Ishikawa (cell line): ENCODE data around the gene ZSWIM5.

Experiments
- CEBPB ChIP-seq: IDR thresholded peaks from 2 replicates; pipeline ENCODE4 v1.6.1; 2012
- CREB1 ChIP-seq: IDR thresholded peaks from 2 replicates; pipeline ENCODE4 v1.6.1; 2012; ENCODE audit warnings: low read depth
- EGR1 ChIP-seq: IDR thresholded peaks from 2 replicates; pipeline ENCODE4 v1.6.1; 2012
- EP300 ChIP-seq: IDR thresholded peaks from 2 replicates; pipeline ENCODE4 v1.6.1; 2012; ENCODE audit warnings: borderline replicate concordance
- FOXM1 ChIP-seq: IDR thresholded peaks from 2 replicates; pipeline ENCODE4 v1.6.1; 2012; ENCODE audit warnings: low read depth, borderline replicate concordance
- MAX ChIP-seq: IDR thresholded peaks from 2 replicates; pipeline ENCODE4 v1.6.1; 2012
- NFIC ChIP-seq: IDR thresholded peaks from 2 replicates; pipeline ENCODE4 v1.6.1; 2012
- RAD21 ChIP-seq: IDR thresholded peaks from 2 replicates; pipeline ENCODE4 v1.6.1; 2012; ENCODE audit warnings: low read depth
- TAF1 ChIP-seq: IDR thresholded peaks from 2 replicates; pipeline ENCODE4 v1.6.1; 2012; ENCODE audit warnings: low read depth, mild to moderate bottlenecking
- TCF12 ChIP-seq: IDR thresholded peaks from 2 replicates; pipeline ENCODE4 v1.6.1; 2012; ENCODE audit warnings: low read depth
- TEAD4 ChIP-seq: IDR thresholded peaks from 2 replicates; pipeline ENCODE4 v1.6.1; 2012
- YY1 ChIP-seq: IDR thresholded peaks from 2 replicates; pipeline ENCODE4 v1.6.1; 2012; ENCODE audit warnings: low read depth
- ZBTB7A ChIP-seq: IDR thresholded peaks from 2 replicates; pipeline ENCODE4 v1.6.1; 2012; ENCODE audit warnings: low read depth
- TF ChIP-seq, protein P1 (sequence below): IDR thresholded peaks from 2 replicates; pipeline ENCODE4 v1.6.1; 2012; ENCODE audit warnings: low read depth, mild to moderate bottlenecking
- TF ChIP-seq, protein P2 (sequence below): IDR thresholded peaks from 2 replicates; pipeline ENCODE4 v1.6.1; 2012

The ZSWIM5 gene

DNA sequence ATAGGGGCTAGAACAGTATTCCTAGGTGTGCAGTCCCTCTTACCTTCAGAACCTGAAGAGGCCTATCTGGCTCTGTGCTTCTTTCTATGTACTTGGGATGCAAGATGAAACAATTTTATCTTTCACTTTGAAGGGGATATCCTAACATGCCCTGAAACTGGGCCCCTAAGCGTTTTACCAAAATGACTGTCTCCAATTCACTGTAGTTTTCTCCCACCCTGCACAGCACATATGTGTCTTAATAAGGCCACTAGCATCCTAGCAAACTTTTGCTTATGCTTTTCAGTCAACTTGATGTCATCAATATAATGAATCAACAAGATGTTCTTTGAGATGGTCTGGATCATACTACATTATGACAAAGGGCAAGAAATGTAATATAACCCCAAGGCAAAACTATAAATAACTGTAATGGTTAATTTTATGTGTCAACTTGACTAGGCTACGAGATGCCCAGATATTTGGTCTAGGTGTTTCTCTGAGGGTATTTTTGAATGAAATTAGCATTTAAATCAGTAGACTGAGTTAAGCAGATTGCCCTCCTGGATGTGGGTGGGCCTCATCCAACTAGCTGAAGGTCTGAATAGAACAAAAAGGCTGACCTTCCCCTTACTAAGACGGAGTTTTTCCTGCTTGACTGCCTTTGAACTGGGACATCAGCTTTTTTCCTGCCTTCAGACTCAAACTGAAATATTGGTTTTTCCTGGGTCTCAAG lies 9.2 kb upstream of the ZSWIM5 start:
- TF ChIP-seq CEBPB, result no peak
- TF ChIP-seq FOXM1, result no peak
- no peak for TF ChIP-seq MAX
- TF ChIP-seq, protein P1, sequence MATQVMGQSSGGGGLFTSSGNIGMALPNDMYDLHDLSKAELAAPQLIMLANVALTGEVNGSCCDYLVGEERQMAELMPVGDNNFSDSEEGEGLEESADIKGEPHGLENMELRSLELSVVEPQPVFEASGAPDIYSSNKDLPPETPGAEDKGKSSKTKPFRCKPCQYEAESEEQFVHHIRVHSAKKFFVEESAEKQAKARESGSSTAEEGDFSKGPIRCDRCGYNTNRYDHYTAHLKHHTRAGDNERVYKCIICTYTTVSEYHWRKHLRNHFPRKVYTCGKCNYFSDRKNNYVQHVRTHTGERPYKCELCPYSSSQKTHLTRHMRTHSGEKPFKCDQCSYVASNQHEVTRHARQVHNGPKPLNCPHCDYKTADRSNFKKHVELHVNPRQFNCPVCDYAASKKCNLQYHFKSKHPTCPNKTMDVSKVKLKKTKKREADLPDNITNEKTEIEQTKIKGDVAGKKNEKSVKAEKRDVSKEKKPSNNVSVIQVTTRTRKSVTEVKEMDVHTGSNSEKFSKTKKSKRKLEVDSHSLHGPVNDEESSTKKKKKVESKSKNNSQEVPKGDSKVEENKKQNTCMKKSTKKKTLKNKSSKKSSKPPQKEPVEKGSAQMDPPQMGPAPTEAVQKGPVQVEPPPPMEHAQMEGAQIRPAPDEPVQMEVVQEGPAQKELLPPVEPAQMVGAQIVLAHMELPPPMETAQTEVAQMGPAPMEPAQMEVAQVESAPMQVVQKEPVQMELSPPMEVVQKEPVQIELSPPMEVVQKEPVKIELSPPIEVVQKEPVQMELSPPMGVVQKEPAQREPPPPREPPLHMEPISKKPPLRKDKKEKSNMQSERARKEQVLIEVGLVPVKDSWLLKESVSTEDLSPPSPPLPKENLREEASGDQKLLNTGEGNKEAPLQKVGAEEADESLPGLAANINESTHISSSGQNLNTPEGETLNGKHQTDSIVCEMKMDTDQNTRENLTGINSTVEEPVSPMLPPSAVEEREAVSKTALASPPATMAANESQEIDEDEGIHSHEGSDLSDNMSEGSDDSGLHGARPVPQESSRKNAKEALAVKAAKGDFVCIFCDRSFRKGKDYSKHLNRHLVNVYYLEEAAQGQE, result no peak
- TF ChIP-seq, protein P2, sequence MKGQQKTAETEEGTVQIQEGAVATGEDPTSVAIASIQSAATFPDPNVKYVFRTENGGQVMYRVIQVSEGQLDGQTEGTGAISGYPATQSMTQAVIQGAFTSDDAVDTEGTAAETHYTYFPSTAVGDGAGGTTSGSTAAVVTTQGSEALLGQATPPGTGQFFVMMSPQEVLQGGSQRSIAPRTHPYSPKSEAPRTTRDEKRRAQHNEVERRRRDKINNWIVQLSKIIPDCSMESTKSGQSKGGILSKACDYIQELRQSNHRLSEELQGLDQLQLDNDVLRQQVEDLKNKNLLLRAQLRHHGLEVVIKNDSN, result no peak
- TF ChIP-seq EGR1, result no peak
- TF ChIP-seq NFIC, result no peak
- TF ChIP-seq TAF1, result no peak
- TF ChIP-seq YY1, result no peak
- no peak for TF ChIP-seq TCF12
- no peak for TF ChIP-seq ZBTB7A

DNA sequence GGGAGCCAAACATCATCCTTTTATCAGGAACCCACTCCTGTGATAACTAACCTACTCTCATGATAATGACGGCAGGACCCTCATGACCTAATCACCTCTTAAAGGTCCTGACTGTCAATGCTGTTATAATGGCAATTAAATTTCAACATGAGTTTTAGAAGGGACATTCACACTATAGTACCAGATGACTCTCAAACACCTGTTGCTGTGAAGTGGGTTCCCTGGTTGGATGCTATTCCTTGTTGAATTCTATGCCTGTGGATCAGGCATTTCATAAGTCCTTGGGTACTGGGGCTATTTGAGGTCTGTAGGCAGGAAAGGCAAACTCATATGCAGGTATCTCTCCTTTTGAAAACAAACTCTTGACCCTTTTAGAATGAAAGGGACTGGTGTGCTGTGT lies 7.5 kb upstream of the ZSWIM5 start:
- TF ChIP-seq CEBPB (no peak), TAF1 (no peak), CREB1 (no peak), EP300 (no peak), TEAD4 (no peak), NFIC (no peak), EGR1 (no peak), ZBTB7A (no peak)
- TF ChIP-seq, protein P1, result no peak

DNA sequence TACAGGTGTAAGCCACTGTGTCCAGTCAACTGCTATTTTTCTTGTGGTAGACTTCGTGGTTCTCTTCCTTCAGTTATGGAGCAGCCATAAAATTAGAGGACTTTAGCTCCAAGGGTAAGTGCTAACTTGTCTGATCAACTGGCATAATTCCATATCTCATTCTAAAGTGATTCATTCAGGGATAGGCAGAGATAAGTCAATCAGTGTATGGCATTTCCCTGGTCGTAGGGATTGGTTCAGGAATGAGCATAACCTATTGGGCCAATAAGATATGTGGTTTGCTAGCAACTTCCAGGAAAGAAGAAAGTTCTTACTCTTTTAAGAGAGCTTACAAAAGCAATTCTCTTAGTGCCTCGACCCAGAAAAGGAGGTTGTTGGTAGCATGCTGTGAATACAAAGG lies 4.7 kb upstream of the ZSWIM5 start:
- no peak for TF ChIP-seq MAX

- TF ChIP-seq YY1, result no peak
- TF ChIP-seq CEBPB, result no peak
- no peak for TF ChIP-seq EP300
- TF ChIP-seq TCF12, result no peak
- TF ChIP-seq, protein P2, result no peak
- TF ChIP-seq FOXM1, result no peak
- TF ChIP-seq RAD21, result no peak
- TF ChIP-seq EGR1, result no peak
- TF ChIP-seq, protein P1, result no peak
- no peak for TF ChIP-seq CREB1
- no peak for TF ChIP-seq MAX
- no peak for TF ChIP-seq NFIC
- TF ChIP-seq TEAD4, result no peak
- no peak for TF ChIP-seq TAF1
- no peak for TF ChIP-seq ZBTB7A
These were observed 611 bp upstream of the ZSWIM5 start for GRCh38 chr1:45206808-45207623.
